ENCODE data around the gene CAMK2B.

Gene CAMK2B

DNA sequence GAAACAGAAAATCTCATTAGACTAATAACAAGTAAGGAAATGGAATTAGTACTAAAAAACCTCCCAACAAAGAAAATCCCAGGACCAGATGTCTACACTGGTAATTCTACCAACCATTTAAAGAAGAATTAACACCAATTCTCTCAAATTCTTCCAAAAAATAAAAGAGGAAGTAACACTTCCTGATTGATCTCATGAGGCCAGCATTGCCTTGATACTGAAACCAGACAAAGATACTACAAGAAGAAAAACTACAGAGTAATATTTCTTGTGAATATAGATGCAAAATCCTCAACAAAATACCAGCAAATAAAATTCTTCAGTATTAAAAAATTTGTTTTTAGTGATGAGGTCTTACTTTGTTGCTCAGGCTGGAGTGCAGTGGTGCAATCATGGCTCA lies 157.5 kb downstream of the CAMK2B start:
- H3K4me3 ChIP-seq (ENCODE audit: low read length) = no peak overlapping the region
- no peak for DNase-seq (ENCODE audit: low read depth)
- TF ChIP-seq, protein P1, sequence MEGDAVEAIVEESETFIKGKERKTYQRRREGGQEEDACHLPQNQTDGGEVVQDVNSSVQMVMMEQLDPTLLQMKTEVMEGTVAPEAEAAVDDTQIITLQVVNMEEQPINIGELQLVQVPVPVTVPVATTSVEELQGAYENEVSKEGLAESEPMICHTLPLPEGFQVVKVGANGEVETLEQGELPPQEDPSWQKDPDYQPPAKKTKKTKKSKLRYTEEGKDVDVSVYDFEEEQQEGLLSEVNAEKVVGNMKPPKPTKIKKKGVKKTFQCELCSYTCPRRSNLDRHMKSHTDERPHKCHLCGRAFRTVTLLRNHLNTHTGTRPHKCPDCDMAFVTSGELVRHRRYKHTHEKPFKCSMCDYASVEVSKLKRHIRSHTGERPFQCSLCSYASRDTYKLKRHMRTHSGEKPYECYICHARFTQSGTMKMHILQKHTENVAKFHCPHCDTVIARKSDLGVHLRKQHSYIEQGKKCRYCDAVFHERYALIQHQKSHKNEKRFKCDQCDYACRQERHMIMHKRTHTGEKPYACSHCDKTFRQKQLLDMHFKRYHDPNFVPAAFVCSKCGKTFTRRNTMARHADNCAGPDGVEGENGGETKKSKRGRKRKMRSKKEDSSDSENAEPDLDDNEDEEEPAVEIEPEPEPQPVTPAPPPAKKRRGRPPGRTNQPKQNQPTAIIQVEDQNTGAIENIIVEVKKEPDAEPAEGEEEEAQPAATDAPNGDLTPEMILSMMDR (conservative IDR thresholded peaks at IDR 0.05; ENCODE audit: low read length) = no peak
